NCI-H2107 (cell line): ENCODE data around the gene DNASE1L1.

Experiments used
- DNase-seq: peaks from one replicate; lab custom pipeline; 2025; lab: John Stamatoyannopoulos, UW

The DNASE1L1 gene

DNA sequence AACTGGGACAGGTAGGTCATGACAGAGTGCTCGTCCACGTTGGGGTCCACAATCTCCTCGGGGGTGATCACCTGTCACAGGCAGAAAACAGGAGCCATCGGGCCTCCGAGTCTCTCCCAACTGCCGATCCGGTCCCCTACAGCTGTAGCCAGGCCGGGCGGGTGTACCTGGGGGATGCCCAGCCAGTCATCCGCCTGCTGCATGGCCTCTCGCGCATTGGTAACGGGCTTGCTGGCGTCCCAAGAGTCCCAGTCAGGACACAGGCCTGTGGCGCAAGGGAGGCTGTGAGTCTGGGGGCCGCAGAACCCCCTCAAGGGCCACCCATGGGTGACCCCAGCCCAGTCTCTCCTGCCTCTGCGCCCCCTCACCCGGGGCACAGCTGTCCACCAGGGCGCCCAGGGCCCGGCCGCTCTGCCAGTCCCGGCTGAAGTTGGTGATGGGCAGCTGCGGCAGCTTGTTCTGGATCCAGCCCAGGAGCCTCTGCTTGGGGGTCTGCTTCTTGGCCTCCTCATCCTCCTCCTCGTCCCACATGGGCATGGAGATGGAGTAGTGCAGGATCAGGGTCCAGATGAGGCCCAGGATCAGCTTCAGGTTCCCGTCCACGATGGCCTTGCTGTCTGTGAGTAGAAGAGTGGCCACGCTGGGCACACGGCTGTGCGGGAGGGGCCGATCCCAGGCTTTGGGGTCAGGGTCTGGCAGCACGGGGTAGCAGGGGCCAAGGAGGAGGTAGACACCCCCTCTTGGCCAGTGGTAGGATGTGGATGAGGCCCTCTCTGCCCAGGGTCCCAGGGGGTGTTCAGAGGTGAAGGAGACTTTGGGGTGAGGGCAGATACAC, 41.4 kb downstream of the DNASE1L1 start:
- DNase-seq: no peak

DNA sequence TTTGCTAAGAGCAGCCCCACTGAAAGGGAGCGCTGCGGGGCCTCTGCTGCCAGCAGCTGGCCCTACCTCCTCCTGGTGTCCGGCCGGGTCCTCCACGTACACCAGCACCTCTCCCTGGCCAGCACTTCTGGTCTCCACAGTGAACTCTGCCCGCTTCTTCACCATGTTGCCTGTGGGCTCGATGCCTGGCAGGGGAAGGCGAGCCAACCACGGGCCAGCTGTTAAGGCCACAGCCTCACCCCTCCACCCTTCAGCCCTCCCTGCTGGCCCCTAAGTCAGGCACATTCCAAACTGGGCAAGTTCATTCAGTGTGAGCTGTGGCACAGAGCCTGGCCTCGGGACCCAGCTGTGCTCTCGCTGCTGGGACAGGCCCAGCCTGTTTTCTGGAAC, 42.4 kb downstream of the DNASE1L1 start:
- DNase-seq: no peak

DNA sequence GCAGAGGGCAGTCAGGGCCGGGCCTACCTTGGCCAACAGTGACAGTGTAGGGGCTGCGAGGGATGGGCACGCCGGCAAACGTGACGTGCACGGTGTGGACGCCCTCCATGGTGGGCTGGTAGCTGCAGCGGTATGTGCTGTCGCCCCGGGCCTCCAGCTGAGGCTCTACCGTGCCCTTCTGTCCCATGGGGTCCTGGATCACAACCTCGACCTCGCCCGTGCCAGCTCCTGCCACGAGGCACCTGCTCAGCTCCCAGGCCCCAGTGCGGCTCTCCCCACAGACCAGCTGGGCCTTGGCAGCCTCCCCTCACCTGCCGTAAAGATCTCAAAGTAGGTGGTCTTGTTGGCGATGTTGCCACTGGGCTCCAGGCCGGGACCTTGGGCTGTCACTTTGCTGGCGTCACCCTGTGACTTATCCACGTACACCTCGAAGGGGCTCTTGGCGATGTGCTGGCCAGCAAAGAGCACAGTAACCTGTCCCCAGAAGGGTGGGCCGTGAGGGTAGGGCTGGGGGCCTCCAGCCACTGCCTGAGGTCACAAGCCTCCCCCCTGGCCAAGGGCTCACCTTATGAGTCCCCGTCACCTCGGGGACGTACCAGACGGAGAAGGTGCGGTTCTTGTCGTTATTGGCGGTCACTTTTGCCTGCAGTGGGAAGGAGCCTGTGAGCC, 42.9 kb downstream of the DNASE1L1 start:
- no peak for DNase-seq

DNA sequence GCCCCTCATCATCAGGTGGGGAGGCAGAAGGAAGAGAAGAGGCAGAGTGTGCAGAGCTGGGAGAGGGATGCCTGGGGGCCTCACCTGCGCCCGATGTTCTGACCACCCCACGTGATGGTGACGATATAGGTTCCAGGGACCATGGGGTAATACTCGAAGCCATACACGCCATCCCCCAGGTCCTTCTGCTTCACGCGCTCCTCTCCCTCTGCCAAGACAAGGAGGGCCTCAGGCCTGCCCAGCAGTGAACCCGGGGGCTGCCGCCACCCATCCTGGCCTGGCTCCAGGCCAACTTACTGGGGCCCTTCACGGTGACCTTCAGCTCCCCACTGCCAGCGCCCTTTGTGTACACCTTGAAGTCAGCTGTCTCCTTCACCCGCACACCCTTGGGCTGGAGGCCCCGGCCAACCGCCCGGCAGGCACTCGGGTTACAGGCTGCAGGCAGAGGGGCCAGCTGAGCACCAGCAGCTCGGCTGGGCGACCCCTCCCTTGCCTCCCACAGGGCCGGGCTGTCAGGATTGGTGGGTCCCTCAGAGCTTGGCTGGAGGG, 43.9 kb downstream of the DNASE1L1 start:
- no peak for DNase-seq

DNA sequence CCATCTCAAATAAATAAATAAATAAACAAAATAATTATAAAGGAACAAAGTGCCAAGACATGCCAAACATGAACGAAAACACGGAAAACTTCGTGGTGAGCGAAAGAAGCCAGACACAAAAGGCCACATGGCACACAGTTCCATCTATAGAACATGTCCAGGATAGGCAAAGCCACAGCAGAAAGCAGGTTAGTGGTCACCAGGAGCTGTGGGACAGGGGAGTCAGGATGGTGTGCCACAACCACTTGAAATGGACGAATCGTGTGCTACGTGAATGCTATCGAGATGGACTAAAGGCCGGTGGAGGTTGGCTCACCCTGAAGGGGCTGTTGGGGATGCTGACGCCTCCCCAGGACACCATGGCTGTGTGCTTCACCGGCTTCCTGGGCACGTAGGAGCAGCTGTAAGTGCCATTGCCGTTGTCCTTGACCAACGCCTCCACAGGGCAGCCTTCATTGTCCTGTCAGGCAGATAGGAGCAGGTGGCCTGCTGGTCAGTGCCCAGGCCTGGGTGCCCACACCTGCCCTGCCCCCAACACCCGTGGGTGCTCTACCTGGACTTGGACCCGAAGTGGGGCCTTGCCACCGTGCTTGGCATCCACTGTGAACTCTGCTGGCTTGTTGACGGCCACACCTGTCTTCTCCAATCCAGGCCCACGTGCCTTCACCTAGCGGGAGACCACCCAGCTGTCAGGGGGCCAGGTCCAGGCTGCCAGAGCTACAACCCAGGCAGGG, 45.2 kb downstream of the DNASE1L1 start:
- DNase-seq: no peak

DNA sequence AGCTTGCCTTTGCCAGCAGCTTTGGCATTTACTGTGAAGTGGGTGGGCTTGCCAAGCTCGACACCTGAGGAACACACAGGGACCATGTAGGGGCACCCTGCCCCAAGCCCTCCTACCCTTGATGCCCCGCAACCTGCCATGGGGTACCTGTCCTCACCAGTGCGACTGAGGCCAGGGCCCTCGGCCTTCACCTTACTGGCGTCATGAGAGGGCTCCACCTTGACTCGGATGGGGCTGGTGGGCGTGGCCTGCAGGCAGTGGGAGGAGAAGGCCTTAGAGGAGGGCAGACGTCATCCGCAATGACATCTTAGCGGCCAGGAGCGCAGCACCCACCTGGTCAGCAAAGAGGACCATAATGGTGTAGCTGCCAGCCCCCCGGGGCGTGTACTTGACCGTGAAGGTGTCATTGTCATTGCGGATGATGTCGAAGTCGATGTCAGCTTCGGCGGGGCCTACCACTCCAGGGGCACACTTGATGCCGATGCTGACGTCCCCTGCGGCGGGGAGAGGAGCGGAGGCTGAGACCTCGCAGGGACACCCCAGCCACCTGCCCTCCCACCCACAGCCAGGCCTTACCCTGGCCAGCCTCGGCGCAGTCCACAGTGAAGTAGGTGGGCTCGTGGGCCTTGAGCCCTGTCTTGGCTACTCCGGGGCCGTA, 46.8 kb downstream of the DNASE1L1 start:
- no peak for DNase-seq

DNA sequence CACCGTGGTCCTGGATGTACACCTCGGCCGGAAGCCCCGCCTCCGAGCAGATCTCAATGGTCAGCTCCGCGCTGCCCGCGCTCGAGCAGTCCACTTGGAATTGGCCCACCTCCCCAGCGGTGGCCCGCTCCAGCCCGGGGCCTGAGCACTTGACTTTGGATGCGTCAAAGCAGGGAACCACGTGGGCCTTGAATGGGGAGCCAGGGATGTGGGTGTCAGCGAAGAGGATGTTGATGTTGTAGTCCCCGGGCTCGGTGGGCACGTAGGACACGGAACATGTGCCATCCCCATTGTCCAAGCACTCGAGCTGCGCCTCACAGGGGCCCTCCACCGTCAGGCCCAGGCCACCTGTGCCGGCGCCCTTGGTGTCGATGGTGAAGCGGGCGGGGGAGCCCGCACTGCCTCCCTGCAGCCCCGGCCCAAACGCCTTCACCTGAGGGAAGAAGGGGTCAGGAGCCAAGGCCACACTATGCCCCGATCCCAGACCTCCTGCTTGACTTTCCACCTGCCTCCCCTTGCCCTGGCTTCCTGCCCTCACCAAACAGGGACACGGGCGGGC, 48.8 kb downstream of the DNASE1L1 start:
- no peak for DNase-seq

DNA sequence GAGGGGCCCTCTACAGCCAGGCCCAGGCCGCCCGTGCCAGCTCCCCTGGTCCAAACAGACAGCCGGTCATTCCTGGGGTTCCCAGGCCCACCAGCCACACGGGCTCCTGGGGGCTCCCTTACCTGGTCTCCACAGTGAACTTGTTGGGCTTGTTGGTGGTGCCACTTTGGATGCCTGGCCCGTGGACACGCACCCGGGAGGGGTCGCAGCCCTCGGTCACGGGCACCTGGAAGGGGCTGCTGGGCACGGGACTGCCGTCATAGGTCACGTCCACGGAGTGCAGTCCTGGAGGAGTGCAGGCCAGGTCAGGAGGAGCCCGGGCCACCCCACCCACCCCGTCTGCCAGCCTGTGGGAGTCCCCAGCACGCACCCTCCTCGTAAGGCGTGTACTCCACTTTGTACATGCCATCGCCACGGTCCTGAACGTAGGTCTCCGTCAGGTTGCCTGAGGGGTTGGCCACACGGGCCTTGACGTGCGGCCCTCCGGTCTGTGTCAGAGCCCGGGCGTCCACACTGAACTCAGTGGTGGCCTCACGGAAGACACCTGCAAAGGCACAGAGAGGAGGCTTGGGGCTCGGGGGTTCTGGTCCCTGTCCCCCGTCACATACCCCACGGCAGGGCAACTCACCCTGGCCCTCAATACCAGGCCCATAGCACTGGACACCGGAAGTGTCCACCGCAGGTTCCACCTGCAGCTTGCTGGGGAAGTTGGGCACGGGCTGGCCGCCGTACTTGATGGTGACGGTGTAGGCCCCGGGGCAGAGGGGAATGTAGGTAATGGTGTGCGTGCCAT, 49.5 kb downstream of the DNASE1L1 start:
- no peak for DNase-seq

DNA sequence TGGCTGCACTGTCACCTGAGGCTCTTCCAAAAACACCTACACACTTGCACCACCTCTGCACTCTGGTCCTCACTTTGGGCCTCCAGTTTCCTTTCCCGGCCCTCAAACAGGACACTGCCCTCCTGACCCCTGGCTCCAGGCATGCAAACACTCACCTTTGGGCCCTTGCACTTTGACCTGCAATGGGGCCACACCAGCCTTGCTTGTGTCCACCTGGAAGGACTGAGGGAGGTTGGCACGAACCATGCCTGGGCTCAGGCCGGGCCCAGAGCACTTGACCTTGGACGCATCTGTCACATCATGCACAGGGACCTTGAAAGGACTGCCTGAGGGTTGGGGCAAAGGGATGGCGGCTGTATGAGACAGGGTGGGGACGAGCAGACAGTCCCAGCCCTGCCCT, 50.2 kb downstream of the DNASE1L1 start:
- no peak for DNase-seq

DNA sequence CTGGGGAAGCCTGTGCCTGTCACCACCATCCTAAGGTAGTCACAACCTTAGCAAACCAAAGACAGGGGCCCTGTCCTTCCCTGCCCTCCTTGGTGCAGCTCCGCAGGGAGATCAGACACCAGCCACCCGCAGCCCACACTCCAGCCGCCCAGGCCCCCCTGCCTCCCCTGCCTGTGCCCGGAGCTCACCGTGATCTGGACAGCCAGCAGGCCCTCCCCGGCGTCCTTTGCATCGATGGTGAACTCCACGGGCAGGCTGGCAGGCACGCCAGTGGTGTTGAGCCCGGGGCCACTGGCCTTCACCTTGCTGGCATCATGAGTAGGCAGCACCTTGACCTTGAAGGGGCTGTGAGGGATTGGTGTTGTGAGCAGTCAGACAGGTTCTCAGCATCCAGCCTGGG, 51.0 kb downstream of the DNASE1L1 start:
- no peak for DNase-seq

DNA sequence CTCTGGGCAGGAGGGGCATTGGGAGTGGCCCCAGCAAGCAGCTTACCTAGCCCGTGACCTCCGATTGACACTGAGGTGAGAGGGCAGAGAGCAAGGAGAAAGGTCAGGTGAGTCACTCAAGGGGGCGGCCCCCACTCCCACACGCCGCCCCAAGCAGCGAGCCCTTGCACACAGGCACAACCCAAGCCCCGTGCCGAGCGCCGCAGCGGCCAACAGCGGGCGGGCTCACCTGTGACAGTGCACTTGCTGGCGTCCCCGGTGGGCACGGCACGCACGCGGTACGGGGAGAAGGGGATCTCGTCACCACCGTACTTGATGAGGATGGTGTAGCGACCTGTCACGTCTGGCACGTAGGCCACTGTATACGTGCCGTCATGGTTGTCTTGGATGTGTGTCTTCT, 51.8 kb downstream of the DNASE1L1 start:
- no peak for DNase-seq

DNA sequence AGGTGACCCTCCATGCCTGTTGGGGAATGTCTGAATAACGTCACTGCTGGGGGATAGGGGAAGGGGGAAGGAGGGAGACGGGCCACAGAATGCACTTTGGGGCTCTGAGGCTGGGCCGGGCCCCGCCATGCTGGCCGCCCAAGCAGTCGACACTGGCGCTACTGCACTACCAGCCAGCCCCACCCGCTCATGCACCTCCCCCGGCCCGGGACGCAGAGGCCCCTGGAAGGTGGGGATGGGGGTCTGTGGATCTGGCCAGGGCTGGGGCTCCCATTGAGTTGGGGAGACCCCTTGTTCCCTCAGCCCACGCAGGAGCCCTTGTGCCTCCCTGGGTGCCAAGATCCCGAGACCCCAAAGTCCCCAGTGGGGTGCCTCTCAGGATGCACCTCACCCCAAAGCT, 52.5 kb downstream of the DNASE1L1 start:
- DNase-seq: no peak

DNA sequence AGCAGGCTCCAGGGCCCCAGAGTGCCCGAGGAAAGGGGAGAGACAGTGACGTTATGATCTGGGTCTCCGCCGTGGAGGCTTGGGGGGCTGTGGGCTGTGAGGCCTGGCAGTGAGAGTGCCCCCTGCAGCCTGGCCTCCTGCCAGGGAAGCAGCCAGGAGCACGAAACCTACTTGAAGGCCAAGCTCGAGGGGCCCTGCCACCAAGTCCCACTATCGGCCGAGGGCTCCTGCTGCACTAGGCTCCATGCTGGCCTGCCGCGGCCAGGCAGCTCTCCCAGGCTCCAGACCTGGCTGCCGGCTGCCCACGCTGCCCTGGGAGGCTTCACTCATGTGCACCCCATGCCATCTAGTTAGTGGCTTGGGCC, 53.3 kb downstream of the DNASE1L1 start:
- no peak for DNase-seq

DNA sequence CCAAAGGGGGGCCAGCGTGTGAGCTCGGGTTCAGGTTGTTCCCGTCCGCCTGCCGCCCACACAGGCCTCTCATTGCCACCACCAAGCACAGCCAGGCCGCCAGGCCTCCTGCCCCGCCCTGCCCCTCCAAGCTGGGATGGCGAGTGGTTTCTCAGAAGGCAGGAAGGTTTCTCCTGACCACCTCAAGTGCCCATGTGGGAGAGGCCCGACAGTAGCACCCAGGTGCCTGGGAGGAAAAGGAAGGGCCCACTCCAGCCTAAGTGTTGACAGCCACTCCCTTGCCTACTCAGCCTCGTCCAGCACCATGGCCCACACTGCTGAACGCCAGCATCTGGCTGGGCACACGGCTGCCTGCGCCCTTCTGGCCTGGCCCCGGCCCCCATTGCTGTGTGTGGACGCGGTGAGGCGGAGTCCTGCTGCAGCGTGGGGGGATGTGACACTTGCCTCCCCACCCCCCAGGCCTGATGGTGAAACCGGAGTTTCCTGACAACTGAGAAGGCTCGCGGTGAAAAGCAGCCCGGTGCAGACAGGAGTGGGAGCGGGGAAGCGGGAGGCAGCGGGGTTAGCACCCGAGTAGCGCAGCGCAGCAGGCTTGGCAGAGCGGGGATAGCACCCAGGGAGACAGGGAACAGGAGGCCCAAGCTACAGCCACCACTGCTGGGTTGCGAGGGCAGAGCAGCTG, 53.8 kb downstream of the DNASE1L1 start:
- no peak for DNase-seq

DNA sequence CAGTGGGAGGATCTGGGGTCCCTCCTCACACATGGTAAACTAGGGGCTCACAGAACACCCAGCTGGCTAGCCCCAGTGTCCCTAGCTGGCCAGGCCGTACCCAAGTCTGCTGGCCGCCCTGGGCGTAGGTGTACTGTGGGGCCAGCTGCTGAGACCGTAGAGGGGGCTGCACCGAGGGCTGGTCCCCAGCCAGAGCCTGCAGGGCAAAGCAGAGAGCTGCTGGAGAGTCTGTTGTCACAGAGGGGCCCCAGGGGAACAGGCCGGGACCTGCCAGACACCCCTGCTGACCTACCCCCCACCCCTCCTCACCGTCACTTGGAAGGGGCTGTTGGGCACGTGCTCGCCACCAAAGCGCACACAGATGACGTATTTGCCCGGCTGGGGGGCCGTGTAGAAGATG, 54.5 kb downstream of the DNASE1L1 start:
- DNase-seq: no peak

DNA sequence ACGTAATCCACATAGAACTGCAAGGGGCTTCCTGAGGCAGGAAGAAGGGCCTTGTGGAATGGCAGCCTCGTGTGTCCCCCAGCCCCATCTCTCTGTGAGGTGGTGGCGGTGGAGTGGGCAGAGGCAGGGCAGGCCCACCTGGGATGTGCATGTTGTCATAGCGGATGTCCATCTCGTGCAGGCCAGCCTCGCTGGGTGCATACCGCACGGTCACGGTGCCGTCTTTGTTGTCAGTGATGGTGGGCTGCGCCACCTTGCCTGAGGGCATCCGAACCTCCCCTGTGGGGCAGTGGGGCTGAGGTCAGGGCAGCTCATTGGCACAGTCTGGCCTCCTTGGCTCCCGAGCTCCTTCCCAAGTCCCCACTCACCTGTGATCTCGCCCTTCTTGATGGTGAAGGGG, 55.0 kb downstream of the DNASE1L1 start:
- DNase-seq: no peak

DNA sequence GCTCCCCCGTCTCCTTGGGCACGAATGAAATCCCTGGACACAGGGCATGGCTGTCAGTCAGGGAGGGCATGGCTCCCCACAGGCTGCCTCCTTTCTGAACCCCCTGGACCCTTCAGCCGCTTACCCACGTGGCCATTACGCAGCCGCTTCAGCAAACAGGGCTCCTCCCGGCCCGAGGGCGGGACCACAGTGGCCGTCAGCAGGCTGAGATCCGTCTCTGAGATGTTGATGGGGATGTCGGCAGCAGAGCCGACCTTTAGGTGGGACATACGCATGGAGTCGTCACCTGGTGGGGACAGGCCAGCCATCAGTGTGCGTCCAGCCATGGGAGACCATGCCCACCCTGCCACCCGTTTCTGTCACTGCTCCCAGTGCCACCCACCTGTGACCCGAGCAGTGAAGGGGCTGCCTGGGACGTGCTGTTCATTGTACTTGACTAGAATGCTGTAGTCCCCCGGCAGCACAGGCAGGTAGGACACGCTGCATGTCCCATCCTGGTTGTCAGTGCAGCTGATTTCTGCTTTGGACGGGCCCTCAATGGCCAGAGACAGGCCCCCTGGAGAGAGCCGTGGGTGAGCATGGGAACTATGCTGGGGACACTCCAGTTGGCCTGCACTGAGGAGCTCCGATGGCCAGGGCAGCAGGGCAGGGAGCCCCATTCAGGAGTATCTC, 55.7 kb downstream of the DNASE1L1 start:
- DNase-seq: no peak

DNA sequence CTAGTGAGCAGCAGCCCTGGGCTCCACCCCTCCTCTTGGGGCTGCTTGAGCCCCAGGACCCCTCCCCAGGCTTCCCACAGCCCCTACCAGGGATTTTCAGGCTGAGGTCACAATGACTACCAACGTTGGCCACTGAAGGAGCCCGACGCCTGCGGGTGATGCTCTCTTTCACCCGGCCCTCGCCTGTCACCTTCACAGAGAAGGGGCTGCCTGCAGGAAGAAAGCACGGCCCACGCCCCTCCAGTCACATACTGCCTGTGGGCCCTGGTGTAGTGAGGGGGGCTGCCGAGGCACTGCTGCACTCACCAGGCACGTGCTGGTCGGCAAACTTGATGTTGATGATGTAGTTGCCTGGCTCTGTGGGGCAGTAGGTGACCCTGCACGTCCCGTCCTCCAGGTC, 56.6 kb downstream of the DNASE1L1 start:
- no peak for DNase-seq

DNA sequence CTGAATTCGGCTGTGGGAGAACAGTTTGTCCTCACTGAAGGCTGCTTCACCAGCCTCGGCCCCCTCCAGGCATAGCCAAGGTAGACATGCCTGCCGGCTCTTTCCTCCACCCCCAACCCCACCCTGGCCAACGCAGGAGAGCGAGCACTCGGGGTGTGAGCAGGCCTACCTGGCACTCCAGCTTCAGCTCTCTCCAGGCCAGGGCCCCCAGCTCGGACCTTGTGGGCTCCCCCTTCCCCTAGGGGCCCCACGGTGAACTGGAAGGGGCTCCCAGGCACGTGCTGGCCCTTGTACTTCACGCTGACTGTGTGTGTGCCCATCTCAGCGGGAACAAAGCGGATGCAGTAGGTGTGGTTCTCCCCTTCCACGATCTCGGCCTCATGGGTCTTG, 57.0 kb downstream of the DNASE1L1 start:
- DNase-seq: no peak
